NCI-H526 treated with DMSO at 0.1 percent for 48 hours (cell line): ENCODE data around the gene METRNL.
"Not testable (repeated sequence)": the region's sequence is repeated elsewhere in the genome, so short reads cannot be mapped to it uniquely, and the experiment has no call there.

Experiments used
- DNase-seq: peaks from one replicate; lab custom pipeline; 2025; lab: John Stamatoyannopoulos, UW

METRNL gene

GRCh38 chr17:83107656-83108048, 28.2 kb downstream of the METRNL start:
- no peak for DNase-seq

DNA sequence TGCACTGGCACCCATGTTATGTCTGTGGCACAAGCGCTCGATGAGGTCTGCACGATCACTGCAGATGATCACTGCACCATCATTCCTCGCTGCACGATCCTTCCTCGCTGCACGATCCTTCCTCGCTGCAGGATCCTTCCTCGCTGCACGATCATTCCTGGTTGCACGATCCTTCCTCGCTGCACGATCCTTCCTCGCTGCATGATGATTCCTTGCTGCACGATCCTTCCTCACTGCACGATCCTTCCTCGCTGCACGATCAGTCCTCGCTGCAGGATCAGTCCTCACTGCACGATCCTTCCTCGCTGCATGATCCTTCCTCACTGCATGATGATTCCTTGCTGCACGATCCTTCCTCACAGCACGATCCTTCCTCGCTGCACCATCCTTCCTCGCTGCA, 29.3 kb downstream of the METRNL start:
- DNase-seq: no peak

DNA sequence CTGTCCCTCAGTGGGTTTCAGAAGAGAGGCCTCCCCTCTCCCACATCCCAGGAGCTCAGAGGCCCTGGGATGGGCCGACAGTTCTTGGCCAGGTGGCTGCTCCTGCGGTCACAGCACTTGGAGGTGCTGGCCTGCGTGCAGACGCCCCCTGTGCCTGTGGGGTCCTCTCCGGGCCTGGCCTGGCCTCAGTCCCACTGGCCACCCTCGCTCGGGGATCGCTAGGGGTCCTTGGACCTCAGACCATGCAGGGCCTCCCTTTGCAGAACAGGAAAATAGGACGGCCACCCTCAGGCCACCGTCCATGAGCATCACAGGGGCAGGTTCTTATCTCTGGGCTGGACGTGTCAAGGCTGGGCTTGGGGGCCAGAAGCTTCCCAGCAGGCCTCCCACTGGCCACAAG, 30.0 kb downstream of the METRNL start:
- DNase-seq: no peak

DNA sequence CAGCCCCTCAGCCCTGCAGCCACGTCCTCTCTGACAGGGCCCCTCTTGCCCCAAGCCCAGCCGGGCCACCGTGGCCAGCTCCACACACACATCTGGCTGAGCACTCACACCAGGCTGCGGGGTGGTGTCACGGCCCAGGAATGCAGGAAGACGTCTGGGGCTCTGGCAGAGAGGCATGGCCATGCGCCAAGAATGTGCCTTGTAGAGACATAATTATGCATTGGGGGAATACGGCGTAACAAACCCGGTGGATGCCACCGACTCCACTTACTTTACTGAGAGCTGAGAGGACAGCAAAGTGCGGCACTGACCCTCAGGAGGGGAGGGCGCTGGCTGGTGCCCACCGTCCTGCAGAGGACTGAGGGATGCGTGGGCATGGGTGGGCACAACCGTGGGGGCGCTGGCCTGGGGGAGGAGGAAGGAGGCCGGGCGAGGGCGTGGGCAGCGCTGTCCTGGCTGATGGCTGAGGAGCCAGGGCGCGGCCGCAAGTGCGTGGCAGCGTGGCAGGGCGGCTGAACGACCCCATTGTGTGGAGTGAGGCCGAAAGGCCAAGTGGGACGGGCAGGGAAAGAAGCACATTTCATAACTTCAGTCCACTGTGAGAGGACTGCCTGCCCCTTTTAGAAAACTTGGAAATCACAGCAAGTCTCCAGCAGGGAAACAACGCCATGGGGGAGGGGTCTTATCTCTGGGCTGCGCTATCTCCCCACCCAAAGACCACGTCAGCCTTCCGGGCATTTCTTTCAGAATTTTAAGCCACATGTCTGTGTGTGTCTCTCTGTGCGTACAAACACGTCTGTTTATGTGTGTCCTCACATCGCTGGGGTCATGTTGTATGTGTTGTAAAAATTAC, 30.6 kb downstream of the METRNL start:
- no peak for DNase-seq

DNA sequence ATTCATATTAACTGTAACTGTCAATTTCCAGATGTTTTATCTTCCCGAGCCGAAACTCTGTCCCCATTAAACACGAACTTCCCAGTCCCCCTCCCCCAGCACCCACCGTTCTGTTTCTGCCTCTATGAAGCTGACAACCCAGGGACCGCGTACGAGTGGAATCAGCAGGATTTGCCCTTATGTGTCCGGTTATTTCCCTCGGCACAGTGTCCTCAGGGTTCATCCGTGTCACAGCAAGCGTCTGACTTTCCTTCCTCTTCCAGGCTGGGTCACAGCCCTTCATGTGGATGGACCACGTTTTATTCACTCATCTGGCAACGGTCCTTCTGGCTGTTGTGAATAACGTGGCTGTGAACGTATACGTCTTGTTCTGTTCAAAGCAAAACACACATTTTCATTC, 31.3 kb downstream of the METRNL start:
- DNase-seq: no peak

GRCh38 chr17:83111516-83112282, 32.3 kb downstream of the METRNL start:
- no peak for DNase-seq

DNA sequence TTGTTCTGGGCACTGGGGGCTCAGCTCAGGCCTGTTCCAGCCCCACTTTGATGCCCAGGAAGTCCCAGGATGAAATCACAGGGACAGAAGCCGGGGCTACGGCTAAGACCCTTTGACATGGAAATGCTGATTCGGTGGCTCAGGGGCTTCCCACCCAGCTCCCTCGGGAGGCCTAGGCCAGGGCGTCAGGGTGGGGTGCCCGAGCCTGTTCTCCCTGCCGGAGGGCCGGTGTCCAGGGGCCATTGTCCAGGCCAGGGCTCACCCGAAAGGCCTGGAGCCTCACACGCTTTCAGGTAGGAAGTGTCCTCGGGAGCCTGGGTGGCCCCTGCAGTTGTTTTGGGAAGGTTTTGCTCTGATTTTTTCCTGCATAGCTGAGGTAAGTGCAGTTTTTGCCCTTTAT, 34.0 kb downstream of the METRNL start:
- no peak for DNase-seq

- DNase-seq: no peak
Measured at GRCh38 chr17:83113792-83114191, 34.4 kb downstream of the METRNL start.

- no peak for DNase-seq
Measured at GRCh38 chr17:83114706-83115105, 35.3 kb downstream of the METRNL start.

GRCh38 chr17:83115202-83115651, 35.8 kb downstream of the METRNL start:
- DNase-seq: no peak

DNA sequence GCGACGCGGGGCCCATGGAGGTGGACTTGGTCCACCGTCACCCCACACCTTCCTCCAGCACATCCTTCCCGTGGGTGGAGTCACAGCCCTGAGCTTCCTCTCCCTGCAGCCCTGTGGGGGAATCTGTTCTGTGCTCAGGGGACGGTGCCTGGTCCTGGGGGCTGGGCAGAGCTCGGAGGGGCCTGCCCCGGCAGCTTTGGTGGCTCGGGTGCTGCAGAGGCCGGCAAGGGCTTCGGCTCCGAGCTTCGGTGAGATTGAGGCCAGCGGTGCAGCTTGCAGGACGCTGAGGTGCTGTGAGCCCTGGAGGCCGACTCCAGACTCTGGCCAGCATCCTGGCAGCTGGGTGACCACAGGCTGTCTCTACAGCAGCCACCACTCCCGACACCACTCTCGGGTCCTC, 36.4 kb downstream of the METRNL start:
- no peak for DNase-seq

DNA sequence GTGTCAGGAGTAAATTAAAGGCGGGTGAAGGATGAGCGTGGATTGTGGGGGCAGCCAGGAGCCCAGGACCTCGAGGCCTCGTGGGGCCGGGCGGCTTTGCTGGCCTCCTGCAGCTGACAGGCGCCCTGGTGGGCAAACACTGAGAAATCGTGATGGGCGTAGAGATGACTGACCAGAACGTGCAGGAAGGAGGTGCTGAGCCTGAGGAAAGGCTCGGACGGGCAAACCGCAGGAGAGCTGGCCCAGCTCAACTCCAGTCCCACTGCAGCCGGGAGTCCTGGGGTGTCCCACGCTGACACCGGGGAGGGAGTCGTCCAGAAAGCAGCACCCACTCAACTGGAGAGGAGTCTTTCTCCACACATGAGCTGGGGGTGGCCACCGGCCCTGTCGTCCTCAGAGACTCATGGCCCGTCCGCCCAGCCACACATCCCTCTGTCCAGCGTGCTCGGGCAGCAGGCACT, 36.9 kb downstream of the METRNL start:
- DNase-seq: no peak

- no peak for DNase-seq
Measured at GRCh38 chr17:83116783-83117555, 37.6 kb downstream of the METRNL start.

- DNase-seq: no peak
Measured at GRCh38 chr17:83117583-83117982, 38.2 kb downstream of the METRNL start.

GRCh38 chr17:83118071-83118841, 38.8 kb downstream of the METRNL start:
- no peak for DNase-seq

DNA sequence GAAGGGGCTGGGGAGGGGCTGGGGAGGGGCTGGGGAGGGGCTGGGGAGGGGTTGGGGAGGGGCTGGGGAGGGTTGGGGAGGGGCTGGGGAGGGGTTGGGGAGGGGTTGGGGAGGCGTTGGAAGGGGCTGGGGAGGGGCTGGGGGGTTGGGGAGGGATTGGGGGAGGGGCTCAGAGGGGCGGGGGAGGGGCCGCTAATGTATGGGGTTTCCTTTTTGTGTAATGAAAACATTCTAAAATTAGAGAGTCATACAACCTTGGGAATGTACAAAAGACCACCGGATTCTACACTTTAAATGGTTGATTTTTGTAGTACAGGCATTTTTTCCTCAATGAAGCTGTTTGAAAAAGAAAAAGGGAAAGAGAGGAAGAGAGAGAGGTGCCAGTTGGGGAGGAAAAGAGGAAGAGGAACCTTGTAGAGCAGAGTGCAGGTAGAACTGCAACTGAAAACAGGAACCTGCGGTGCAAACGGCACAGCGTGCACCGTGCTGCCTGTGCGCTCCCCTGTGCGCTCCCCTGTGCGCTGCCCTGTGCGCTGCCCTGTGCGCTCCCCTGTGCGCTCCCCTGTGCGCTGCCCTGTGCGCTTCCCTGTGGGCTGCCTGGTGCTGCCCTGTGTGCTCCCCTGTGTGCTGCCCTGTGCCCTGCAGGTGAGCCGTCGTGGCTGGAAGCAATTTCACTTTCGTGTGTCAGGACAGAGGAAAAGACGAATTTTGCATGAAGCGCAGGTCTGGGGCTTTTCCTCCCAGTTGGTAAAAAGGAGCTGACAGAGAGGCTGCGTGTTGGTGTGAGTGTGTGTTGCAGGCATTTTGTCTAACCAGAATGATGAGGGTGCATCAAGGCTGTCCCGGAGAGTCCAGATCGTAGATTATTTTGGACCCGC, 40.8 kb downstream of the METRNL start:
- DNase-seq: no peak

- not testable (repeated sequence) for DNase-seq
Measured at GRCh38 chr17:83121473-83121872, 42.1 kb downstream of the METRNL start.

DNA sequence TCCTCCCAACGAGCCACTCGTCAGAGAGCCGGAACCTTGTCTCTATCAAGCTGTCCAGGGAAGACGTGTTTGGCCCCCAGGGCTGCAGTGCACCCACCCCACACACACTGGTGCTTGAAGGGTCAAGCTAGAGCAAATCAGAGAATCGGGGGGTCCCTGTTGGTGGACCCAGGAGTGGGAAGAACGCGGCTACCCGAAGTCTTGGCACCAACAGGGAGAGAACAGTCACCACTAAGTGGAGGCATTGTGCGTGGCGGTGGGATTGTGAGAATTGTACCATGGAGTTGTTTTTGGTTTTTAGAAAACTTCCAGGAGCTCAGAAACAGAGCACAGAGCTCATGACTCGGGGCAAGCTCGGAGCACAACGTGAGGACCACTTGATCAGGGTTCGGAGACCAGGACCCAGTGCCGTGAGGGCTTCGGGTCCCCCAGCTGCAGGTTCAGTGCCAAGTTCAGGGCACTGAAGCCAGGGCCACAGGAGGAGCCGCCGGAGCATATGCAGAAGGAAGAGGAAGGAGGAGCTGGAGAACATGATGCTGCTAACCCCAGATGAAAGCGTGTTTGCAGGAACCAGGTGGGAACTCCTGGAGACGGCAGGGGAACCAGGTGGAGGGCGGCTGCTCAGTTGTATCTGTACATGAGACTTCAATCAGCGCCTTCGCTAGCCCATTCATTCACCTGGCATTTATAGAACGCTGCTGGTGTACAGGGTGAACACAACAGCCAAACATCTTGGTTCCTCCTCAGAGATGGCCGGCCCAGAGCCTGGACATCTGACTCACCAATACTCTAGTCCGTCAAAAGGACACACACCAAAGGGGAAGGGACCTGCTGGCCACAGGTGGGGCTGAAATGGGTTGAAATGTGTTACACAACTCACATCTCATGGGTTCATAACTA, 42.8 kb downstream of the METRNL start:
- DNase-seq: no peak

- DNase-seq: no peak
Measured at GRCh38 chr17:83122834-83123233, 43.4 kb downstream of the METRNL start.
